Measurements from ENCODE around the gene WDR7. TPM values are rescaled to one million over a fixed set of nuclear protein-coding genes. Genes with fewer than 3 reads are reported as not detected.

WDR7 gene
- total and polyA plus RNA-seq, 3 donors from 2014 or later: 19.4 to 63.6 (median 35.9) TPM

DNA sequence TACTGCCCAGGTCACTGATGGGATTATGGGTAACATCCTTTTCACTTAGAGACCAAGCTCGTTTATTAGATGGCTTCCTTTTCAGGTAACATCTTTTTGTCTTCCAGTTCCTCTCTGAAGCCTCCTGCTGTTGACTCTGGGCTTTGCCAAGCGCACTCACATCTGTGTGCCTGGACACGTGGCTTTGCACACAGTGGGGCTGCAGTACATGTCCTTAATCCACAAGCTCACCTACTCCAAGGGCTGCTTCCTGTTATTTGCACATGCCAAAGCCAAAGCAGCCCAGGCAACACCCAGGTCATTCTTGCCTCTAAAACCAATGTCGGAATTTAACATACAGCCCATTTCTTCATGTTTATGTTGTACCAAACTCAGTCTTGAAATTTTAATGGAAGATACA is 371.6 kb downstream of the WDR7 start:
- 65 to 86% methylated on average over 4 of the region's 4 CpGs for WGBS, 2 donors
- intact Hi-C loops (cut with DNase I; ENCODE audit: low total_unique reads): no loop called here
- TF ChIP-seq, protein P1, sequence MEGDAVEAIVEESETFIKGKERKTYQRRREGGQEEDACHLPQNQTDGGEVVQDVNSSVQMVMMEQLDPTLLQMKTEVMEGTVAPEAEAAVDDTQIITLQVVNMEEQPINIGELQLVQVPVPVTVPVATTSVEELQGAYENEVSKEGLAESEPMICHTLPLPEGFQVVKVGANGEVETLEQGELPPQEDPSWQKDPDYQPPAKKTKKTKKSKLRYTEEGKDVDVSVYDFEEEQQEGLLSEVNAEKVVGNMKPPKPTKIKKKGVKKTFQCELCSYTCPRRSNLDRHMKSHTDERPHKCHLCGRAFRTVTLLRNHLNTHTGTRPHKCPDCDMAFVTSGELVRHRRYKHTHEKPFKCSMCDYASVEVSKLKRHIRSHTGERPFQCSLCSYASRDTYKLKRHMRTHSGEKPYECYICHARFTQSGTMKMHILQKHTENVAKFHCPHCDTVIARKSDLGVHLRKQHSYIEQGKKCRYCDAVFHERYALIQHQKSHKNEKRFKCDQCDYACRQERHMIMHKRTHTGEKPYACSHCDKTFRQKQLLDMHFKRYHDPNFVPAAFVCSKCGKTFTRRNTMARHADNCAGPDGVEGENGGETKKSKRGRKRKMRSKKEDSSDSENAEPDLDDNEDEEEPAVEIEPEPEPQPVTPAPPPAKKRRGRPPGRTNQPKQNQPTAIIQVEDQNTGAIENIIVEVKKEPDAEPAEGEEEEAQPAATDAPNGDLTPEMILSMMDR (IDR thresholded peaks at IDR 0.05): no peak
- no peak for TF ChIP-seq POLR2A (IDR thresholded peaks at IDR 0.05)
- DNase-seq: no peak
- H3K4me3 ChIP-seq: no peak overlapping the region
- no peaks in the 10 kb centered on the region for H3K9me3 ChIP-seq
- H3K27me3 ChIP-seq: no peaks in the 10 kb centered on the region
- no peaks in the 10 kb centered on the region for H3K36me3 ChIP-seq (ENCODE audit: low read depth, missing control alignments)
- no peak overlapping the region for H3K27ac ChIP-seq
- H3K4me1 ChIP-seq: no peaks in the 10 kb centered on the region

- no peak for DNase-seq
- Histone ChIP-seq H3K4me3 (no peak overlapping the region), H3K4me1 (no peaks in the 10 kb centered on the region), H3K27ac (no peak overlapping the region), H3K36me3 (ENCODE audit: low read depth, missing control alignments) (no peaks in the 10 kb centered on the region), H3K27me3 (no peaks in the 10 kb centered on the region), H3K9me3 (no peaks in the 10 kb centered on the region)
- TF ChIP-seq, protein P1 (IDR thresholded peaks at IDR 0.05): no peak
- TF ChIP-seq POLR2A (IDR thresholded peaks at IDR 0.05): no peak
- intact Hi-C loops (cut with DNase I; ENCODE audit: low total_unique reads): no loop called here
- 46 to 49% methylated on average over 3 of the region's 3 CpGs for WGBS, 2 donors
Observed at GRCh38 chr18:57023275-57023882, 372.2 kb downstream of the WDR7 start.

- intact Hi-C loops (cut with DNase I; ENCODE audit: low total_unique reads): no loop called here
- no peaks in the 10 kb centered on the region for H3K4me1 ChIP-seq
- H3K27me3 ChIP-seq: no peaks in the 10 kb centered on the region
- TF ChIP-seq, protein P1 (IDR thresholded peaks at IDR 0.05): no peak
- no peak for TF ChIP-seq POLR2A (IDR thresholded peaks at IDR 0.05)
- H3K36me3 ChIP-seq (ENCODE audit: low read depth, missing control alignments): no peaks in the 10 kb centered on the region
- DNase-seq: no peak
- H3K4me3 ChIP-seq: no peak overlapping the region
- 81 to 82% methylated on average over 4 of the region's 4 CpGs for WGBS, 2 donors
- no peaks in the 10 kb centered on the region for H3K9me3 ChIP-seq
- H3K27ac ChIP-seq: no peak overlapping the region
Observed at GRCh38 chr18:57025540-57025939, 374.4 kb downstream of the WDR7 start.

- 95 to 98% methylated on average over 2 of the region's 2 CpGs for WGBS, 2 donors
- no peaks in the 10 kb centered on the region for H3K4me1 ChIP-seq
- H3K4me3 ChIP-seq: no peak overlapping the region
- H3K36me3 ChIP-seq (ENCODE audit: low read depth, missing control alignments): no peaks in the 10 kb centered on the region
- H3K27me3 ChIP-seq: no peaks in the 10 kb centered on the region
- no peak overlapping the region for H3K27ac ChIP-seq
- no peak for DNase-seq
- no peaks in the 10 kb centered on the region for H3K9me3 ChIP-seq
- TF ChIP-seq, protein P1 (IDR thresholded peaks at IDR 0.05): no peak
- TF ChIP-seq POLR2A (IDR thresholded peaks at IDR 0.05): no peak
- intact Hi-C loops (cut with DNase I; ENCODE audit: low total_unique reads): no loop called here
Observed at GRCh38 chr18:57026316-57026715, 375.2 kb downstream of the WDR7 start.

DNA sequence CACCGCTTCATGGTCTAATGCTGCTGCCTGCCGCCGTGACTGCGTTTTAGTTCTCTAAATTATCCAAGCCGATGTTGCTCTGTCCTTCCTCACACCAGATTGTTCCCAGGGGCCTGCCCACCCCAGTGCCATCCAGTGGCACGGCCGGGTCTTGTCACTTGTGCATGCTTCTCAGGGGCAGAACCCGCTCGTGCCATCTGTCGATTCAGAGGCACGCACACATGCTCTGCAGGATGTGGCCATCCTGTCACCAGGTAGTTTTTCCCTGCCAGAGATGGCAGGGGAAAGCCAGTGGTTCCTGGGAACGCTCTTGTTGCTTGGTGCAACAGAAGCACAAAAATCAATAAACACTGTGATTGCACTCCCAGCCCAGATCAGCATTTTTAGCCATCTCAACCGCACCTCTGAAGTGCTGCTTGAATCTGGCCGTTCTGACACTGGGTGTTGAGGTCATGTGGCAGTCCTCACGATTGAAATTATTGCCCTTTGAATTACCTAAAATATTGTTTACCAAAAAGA is 376.1 kb downstream of the WDR7 start:
- WGBS, 2 donors: 91 to 92% methylated on average over 14 to 15 of the region's 15 CpGs
- Histone ChIP-seq H3K9me3 (no peaks in the 10 kb centered on the region), H3K27ac (no peak overlapping the region), H3K4me1 (no peaks in the 10 kb centered on the region), H3K27me3 (no peaks in the 10 kb centered on the region), H3K36me3 (ENCODE audit: low read depth, missing control alignments) (no peaks in the 10 kb centered on the region), H3K4me3 (no peak overlapping the region)
- no peak for DNase-seq
- intact Hi-C loops (cut with DNase I; ENCODE audit: low total_unique reads): no loop called here
- TF ChIP-seq, protein P1 (IDR thresholded peaks at IDR 0.05): no peak
- no peak for TF ChIP-seq POLR2A (IDR thresholded peaks at IDR 0.05)

Data from testis (tissue), 3 donors.